ENCODE data around the gene OTOF. TPM values are rescaled to one million over a fixed set of nuclear protein-coding genes. Genes with fewer than 3 reads are reported as not detected.

Gene OTOF
- total and polyA plus RNA-seq, 2 of the 4 experiments (the other 2 are of a cell fraction), result 0.03 TPM; not detected in 1

GRCh38 chr2:26409785-26410184 lies 68.1 kb downstream of the OTOF start:
- no peak overlapping the region for H2BK5ac ChIP-seq (ENCODE audit: low read depth, low read length, poor library complexity, severe bottlenecking)
- H3K9me3 ChIP-seq (ENCODE audit: control insufficient read depth, insufficient read depth, low read length), result no peaks in the 10 kb centered on the region
- no peak overlapping the region for H3K23ac ChIP-seq (ENCODE audit: low read depth, low read length)
- in situ Hi-C loops (cut with MboI; ENCODE audit: low sequenced_read_pairs), result no loop called here
- ChIA-PET POLR2A (ENCODE audit: unreplicated experiment) (no interaction called here), CTCF (interaction anchor here (0.6 kb wide), 1 partner anchor 10 kb away, joined by 3 read pairs; no protein-coding TSS in a partner anchor)
- no peak overlapping the region for H4K91ac ChIP-seq (ENCODE audit: insufficient read depth, low read depth, low read length)
- no peak overlapping the region for H2AFZ ChIP-seq (replicated peaks; ENCODE audit: low read length, poor library complexity)
- H2BK120ac ChIP-seq (ENCODE audit: low read depth, low read length), result no peak overlapping the region
- TF ChIP-seq SMC3 (IDR thresholded peaks at IDR 0.05; ENCODE audit: low read depth, low read length), result no peak
- no peak for TF ChIP-seq FOS (IDR thresholded peaks at IDR 0.05; ENCODE audit: low read depth, low read length)
- DNase-seq (no peak), ATAC-seq (ENCODE audit: low read depth) (no peak)
- H2BK20ac ChIP-seq (ENCODE audit: low read depth, low read length), result no peak overlapping the region
- no peaks in the 10 kb centered on the region for H3K4me1 ChIP-seq (ENCODE audit: control insufficient read depth, insufficient read depth, low read length)
- no peak overlapping the region for H2AK9ac ChIP-seq (replicated peaks; ENCODE audit: low read depth, low read length, poor library complexity)
- H3K9ac ChIP-seq (ENCODE audit: low read depth, low read length), result no peak overlapping the region
- H4K20me1 ChIP-seq (ENCODE audit: insufficient read depth, low read length), result no peaks in the 10 kb centered on the region
- H3K4me3 ChIP-seq (ENCODE audit: insufficient read depth, low read depth, low read length), result no peak overlapping the region
- dilution Hi-C loops (cut with HindIII; ENCODE audit: low sequenced_read_pairs, unreplicated experiment), result no loop called here
- H3K14ac ChIP-seq (replicated peaks; ENCODE audit: low read depth, low read length), result no peak overlapping the region
- intact Hi-C loops (cut with micrococcal nuclease), result no loop called here
- H2BK15ac ChIP-seq (ENCODE audit: low read depth, low read length), result no peak overlapping the region
- H2AK5ac ChIP-seq (ENCODE audit: low read depth, low read length), result no peak overlapping the region
- H3K4me2 ChIP-seq (ENCODE audit: low read depth, low read length), result no peak overlapping the region
- no peak overlapping the region for H4K8ac ChIP-seq (ENCODE audit: low read depth in 2 of 2, low read length in 2 of 2)
- no TSS peak for BruUV-seq (replicated peaks)
- no peaks in the 10 kb centered on the region for H3K79me1 ChIP-seq (ENCODE audit: low read depth in 1 of 2, low read length in 2 of 2)
- no CpG with 5 or more reads among the region's 1 CpG for WGBS, 2 experiments (ENCODE audit: extremely low coverage in 2 of 2, insufficient read length in 1 of 2)
- no peak overlapping the region for H3K27ac ChIP-seq (ENCODE audit: insufficient read depth, low read length)
- no peak overlapping the region for H3K4ac ChIP-seq (ENCODE audit: low read depth, low read length)
- H3K56ac ChIP-seq (ENCODE audit: extremely low read depth, insufficient read depth, low read length), result no peak overlapping the region
- H3K36me3 ChIP-seq (ENCODE audit: control insufficient read depth, insufficient read depth, low read length), result no peaks in the 10 kb centered on the region
- no peak overlapping the region for H3K18ac ChIP-seq (ENCODE audit: low read depth, low read length)
- H3K27me3 ChIP-seq (ENCODE audit: control insufficient read depth, insufficient read depth, low read length), result peaks cover 11% of the 10 kb centered on the region
- no peaks in the 10 kb centered on the region for H3K9me1 ChIP-seq (ENCODE audit: insufficient read depth, low read length)
- no peak overlapping the region for H4K5ac ChIP-seq (ENCODE audit: low read depth, low read length)
